GM10266 (cell line): ENCODE data around the gene DEGS1.
"Not testable (repeated sequence)": the region's sequence is repeated elsewhere in the genome, so short reads cannot be mapped to it uniquely, and the experiment has no call there.

Experiments used
- DNase-seq: peaks from one replicate; pipeline ENCODE4 v3.0.0; 2012; ENCODE audit errors: extremely low spot score
- CTCF ChIP-seq: IDR thresholded peaks from 2 replicates; pipeline ENCODE4 v1.5.1; 2012; ENCODE audit warnings: mild to moderate bottlenecking, low read depth; ENCODE audit not compliant: control insufficient read depth, insufficient read depth; ENCODE audit errors: missing control alignments

DEGS1 gene

GRCh38 chr1:224201383-224201782 is 18.3 kb downstream of the DEGS1 start:
- no peak for DNase-seq
- TF ChIP-seq CTCF: no peak

- no peak for TF ChIP-seq CTCF
- DNase-seq: no peak
These were observed 18.8 kb downstream of the DEGS1 start for GRCh38 chr1:224201853-224202252.

- TF ChIP-seq CTCF: no peak
- no peak for DNase-seq
These were observed 20.4 kb downstream of the DEGS1 start for GRCh38 chr1:224203243-224204016.

GRCh38 chr1:224205438-224205840 is 22.4 kb downstream of the DEGS1 start:
- TF ChIP-seq CTCF: no peak
- DNase-seq: no peak

GRCh38 chr1:224205931-224206538 is 23.0 kb downstream of the DEGS1 start:
- not testable (repeated sequence) for DNase-seq

- TF ChIP-seq CTCF: no peak
- no peak for DNase-seq
These were observed 28.3 kb downstream of the DEGS1 start for GRCh38 chr1:224211206-224211962.

GRCh38 chr1:224212618-224213061 is 29.6 kb downstream of the DEGS1 start:
- DNase-seq: no peak
- TF ChIP-seq CTCF: no peak
